GM06990 (cell line): ENCODE results near the gene VPS26B.

Experiments
- DNase-seq: peaks from one replicate; pipeline ENCODE4 v3.0.0-alpha.2; 2011; ENCODE audit not compliant: insufficient read length; ENCODE audit errors: extremely low read depth
- H3K27me3 ChIP-seq: replicated peaks from 2 replicates; pipeline ENCODE4 v1.6.0; 2011; ENCODE audit warnings: low read length; ENCODE audit not compliant: control insufficient read depth, insufficient read depth
- H3K36me3 ChIP-seq: 2 replicates; pipeline ENCODE4 v1.5.1; 2011; ENCODE audit warnings: low read length; ENCODE audit not compliant: control insufficient read depth, insufficient read depth
- H3K4me3 ChIP-seq: replicated peaks from 2 replicates; pipeline ENCODE4 v1.5.1; 2011; ENCODE audit warnings: low read depth, mild to moderate bottlenecking, control low read depth, low read length
- CTCF ChIP-seq: IDR thresholded peaks from 2 replicates; pipeline ENCODE4 v1.5.1; 2011; ENCODE audit warnings: low read length, control low read depth, mild to moderate bottlenecking, inconsistent platforms; ENCODE audit not compliant: insufficient read depth, poor library complexity, severe bottlenecking

The VPS26B gene

GRCh38 chr11:134207538-134208239, 16.8 kb upstream of the VPS26B start:
- Histone ChIP-seq H3K27me3 (no peaks in the 10 kb centered on the region), H3K4me3 (no peak overlapping the region), H3K36me3 (peaks cover 6% of the 10 kb centered on the region)
- TF ChIP-seq CTCF: peak; percentile 67
- no peak for DNase-seq

- DNase-seq: no peak
- Histone ChIP-seq H3K4me3 (no peak overlapping the region), H3K27me3 (no peaks in the 10 kb centered on the region), H3K36me3 (peaks cover 8% of the 10 kb centered on the region)
- TF ChIP-seq CTCF: no peak
These were observed 8.6 kb upstream of the VPS26B start for GRCh38 chr11:134215836-134216235.

- DNase-seq: no peak
- no peak overlapping the region for H3K4me3 ChIP-seq
- H3K27me3 ChIP-seq: no peaks in the 10 kb centered on the region
- H3K36me3 ChIP-seq: peaks cover 8% of the 10 kb centered on the region
- TF ChIP-seq CTCF: no peak
These were observed 7.7 kb upstream of the VPS26B start for GRCh38 chr11:134216816-134217215.

- no peak for TF ChIP-seq CTCF
- no peak for DNase-seq
- H3K27me3 ChIP-seq: no peaks in the 10 kb centered on the region
- H3K36me3 ChIP-seq: peaks cover 7% of the 10 kb centered on the region
- peak overlapping the region; percentile 63 for H3K4me3 ChIP-seq
These were observed 1.4 kb upstream of the VPS26B start for GRCh38 chr11:134223121-134223520.

- no peaks in the 10 kb centered on the region; the same call in 1 of the 2 replicates for H3K36me3 ChIP-seq
- H3K4me3 ChIP-seq: peak overlapping the region; percentile 63
- DNase-seq: peak; percentile 59
- no peaks in the 10 kb centered on the region for H3K27me3 ChIP-seq
- no peak for TF ChIP-seq CTCF
These were observed 516 bp downstream of the VPS26B start for GRCh38 chr11:134224710-134225664.
